H9 (cell line): ENCODE results near the gene NCS1. TPM values are rescaled to one million over a fixed set of nuclear protein-coding genes. Genes with fewer than 3 reads are reported as not detected.

ENCODE experiments used
- DNase-seq: peaks from one replicate; pipeline ENCODE4 v3.0.0-alpha.2; 2017
- H2AFZ ChIP-seq: one replicate; pipeline ENCODE4 v1.6.1; 2013; ENCODE audit warnings: mild to moderate bottlenecking, low read length, control low read depth, moderate library complexity
- H2AK5ac ChIP-seq: 2 replicates; pipeline ENCODE4 v1.6.1; 2013; ENCODE audit warnings: low read length, control low read depth, mixed read lengths; ENCODE audit not compliant: insufficient read length
- H2BK120ac ChIP-seq: one replicate; pipeline ENCODE4 v1.6.1; 2013; ENCODE audit warnings: low read depth, mild to moderate bottlenecking, low read length, control low read depth, inconsistent platforms; ENCODE audit not compliant: poor library complexity, severe bottlenecking
- H2BK12ac ChIP-seq: 2 replicates; pipeline ENCODE4 v1.6.1; 2013; ENCODE audit warnings: low read length, control low read depth, mixed read lengths, low read depth; ENCODE audit not compliant: insufficient read length
- H2BK15ac ChIP-seq: 2 replicates; pipeline ENCODE4 v1.6.1; 2013; ENCODE audit warnings: low read depth, low read length, control low read depth
- H2BK20ac ChIP-seq: one replicate; pipeline ENCODE4 v1.6.1; 2013; ENCODE audit warnings: low read depth, mild to moderate bottlenecking, low read length, control low read depth, inconsistent platforms; ENCODE audit not compliant: poor library complexity, severe bottlenecking
- H2BK5ac ChIP-seq: 2 replicates; pipeline ENCODE4 v1.6.1; 2013; ENCODE audit warnings: low read length, control low read depth, mixed read lengths; ENCODE audit not compliant: insufficient read length
- H3K14ac ChIP-seq: 2 replicates; pipeline ENCODE4 v1.6.1; 2013; ENCODE audit warnings: low read length, control low read depth; ENCODE audit not compliant: insufficient read depth
- H3K18ac ChIP-seq: 2 replicates; pipeline ENCODE4 v1.6.1; 2013; ENCODE audit warnings: low read depth, mild to moderate bottlenecking, mixed read lengths, low read length, control low read depth; ENCODE audit not compliant: insufficient read length
- H3K23ac ChIP-seq: 2 replicates; pipeline ENCODE4 v1.6.1; 2013; ENCODE audit warnings: low read length, control low read depth, mixed read lengths, low read depth; ENCODE audit not compliant: insufficient read length
- H3K23me2 ChIP-seq: 2 replicates; pipeline ENCODE4 v1.6.1; 2013; ENCODE audit warnings: low read depth, mild to moderate bottlenecking, mixed read lengths, low read length, control low read depth; ENCODE audit not compliant: insufficient read length, poor library complexity, severe bottlenecking
- H3K27ac ChIP-seq: 2 replicates; pipeline ENCODE4 v1.5.1; 2013; ENCODE audit warnings: low read length, control low read depth, mixed read lengths, low read depth; ENCODE audit not compliant: insufficient read length
- H3K27me3 ChIP-seq: 2 replicates; pipeline ENCODE4 v1.6.1; 2013; ENCODE audit warnings: low read length, control low read depth, inconsistent platforms; ENCODE audit not compliant: insufficient read depth
- H3K4ac ChIP-seq: 2 replicates; pipeline ENCODE4 v1.6.1; 2013; ENCODE audit warnings: low read depth, mild to moderate bottlenecking, control low read depth, inconsistent platforms, low read length, moderate library complexity
- H3K4me1 ChIP-seq: 2 replicates; pipeline ENCODE4 v1.6.1; 2013; ENCODE audit warnings: low read length, control low read depth, inconsistent platforms; ENCODE audit not compliant: insufficient read depth
- H3K4me2 ChIP-seq: 2 replicates; pipeline ENCODE4 v1.6.1; 2013; ENCODE audit warnings: low read length, control low read depth, mixed read lengths; ENCODE audit not compliant: insufficient read length, insufficient read depth
- H3K56ac ChIP-seq: 2 replicates; pipeline ENCODE4 v1.6.1; 2013; ENCODE audit warnings: low read depth, mild to moderate bottlenecking, mixed read lengths, low read length, control low read depth; ENCODE audit not compliant: insufficient read length
- H3K79me1 ChIP-seq: 2 replicates; pipeline ENCODE4 v1.6.1; 2013; ENCODE audit warnings: low read depth, mild to moderate bottlenecking, moderate library complexity, low read length, control low read depth, inconsistent platforms; ENCODE audit not compliant: insufficient read depth, poor library complexity, severe bottlenecking
- H3K79me2 ChIP-seq: 2 replicates; pipeline ENCODE4 v1.6.1; 2013; ENCODE audit warnings: low read length, control low read depth, inconsistent platforms; ENCODE audit not compliant: insufficient read depth
- H3K9ac ChIP-seq: 2 replicates; pipeline ENCODE4 v1.6.1; 2013; ENCODE audit warnings: low read length, control low read depth, mixed read lengths; ENCODE audit not compliant: insufficient read length; ENCODE audit errors: extremely low read depth
- H3K9me3 ChIP-seq: one replicate; pipeline ENCODE4 v1.6.1; 2013; ENCODE audit warnings: low read depth, low read length, inconsistent platforms; ENCODE audit not compliant: control insufficient read depth
- H3T11ph ChIP-seq: one replicate; pipeline ENCODE4 v1.6.1; 2013; ENCODE audit warnings: mild to moderate bottlenecking, low read length, control low read depth, inconsistent platforms
- H4K20me1 ChIP-seq: one replicate; pipeline ENCODE4 v1.6.1; 2013; ENCODE audit not compliant: control insufficient read depth, insufficient read length, insufficient read depth
- H4K5ac ChIP-seq: 2 replicates; pipeline ENCODE4 v1.6.1; 2013; ENCODE audit warnings: low read depth, mild to moderate bottlenecking, mixed read lengths, low read length, control low read depth; ENCODE audit not compliant: insufficient read length
- H4K8ac ChIP-seq: replicated peaks from 2 replicates; pipeline ENCODE4 v1.6.1; 2013; ENCODE audit warnings: low read length, control low read depth, mixed read lengths, low read depth; ENCODE audit not compliant: insufficient read length
- H4K91ac ChIP-seq: 2 replicates; pipeline ENCODE4 v1.6.1; 2013; ENCODE audit warnings: low read depth, mild to moderate bottlenecking, moderate library complexity, mixed read lengths, low read length, control low read depth; ENCODE audit not compliant: insufficient read length
- H3K27ac Mint-ChIP-seq, 3 experiments: 2 replicates in 2 of 3; 3 replicates in 1 of 3; pipeline ENCODE4 v1.8.0; 2020 to 2021; ENCODE audit warnings: mixed read lengths in 3 of 3, mild to moderate bottlenecking in 1 of 3, moderate library complexity in 1 of 3
- H3K27me3 Mint-ChIP-seq: 2 replicates; pipeline ENCODE4 v1.8.0; 2021; ENCODE audit warnings: low read depth, mild to moderate bottlenecking, moderate library complexity, mixed read lengths
- H3K36me3 Mint-ChIP-seq, 3 experiments: 2 replicates in 2 of 3; 3 replicates in 1 of 3; pipeline ENCODE4 v1.8.0; 2020 to 2021; ENCODE audit warnings: low read depth in 3 of 3, mixed read lengths in 3 of 3; ENCODE audit not compliant: insufficient read depth in 1 of 3
- H3K4me1 Mint-ChIP-seq, 2 experiments: 2 replicates each; pipeline ENCODE4 v1.8.0; 2020; ENCODE audit warnings: mixed read lengths in 2 of 2
- H3K4me3 Mint-ChIP-seq, 2 experiments: 2 replicates in 1 of 2; 3 replicates in 1 of 2; pipeline ENCODE4 v1.8.0; 2020 to 2021; ENCODE audit warnings: mild to moderate bottlenecking in 2 of 2, mixed read lengths in 2 of 2, moderate library complexity in 1 of 2
- H3K9me3 Mint-ChIP-seq, 2 experiments: 2 replicates in 1 of 2; 3 replicates in 1 of 2; pipeline ENCODE4 v1.8.0; 2020; ENCODE audit warnings: mild to moderate bottlenecking in 2 of 2, mixed read lengths in 2 of 2, moderate library complexity in 1 of 2
- WGBS: extraction: QIAGEN DNeasy Blood & Tissue Kit; methylation state at CpG from one replicate; pipeline ENCODE4 v1.1.7; 2013; ENCODE audit warnings: missing lambda C conversion rate, low lambda C conversion rate, mixed read lengths; ENCODE audit not compliant: insufficient read length; ENCODE audit errors: extremely low coverage; 5-methylcytosine and 5-hydroxymethylcytosine counted together
- total RNA-seq: library from RNA; stranded (reverse); gene quantifications from 2 replicates; pipeline ENCODE4 v1.2.1, GENCODE V29; 2021
- TF ChIP-seq, protein P1 (sequence below): fragments of 200-600 bp; sonication (generic); conservative IDR thresholded peaks from 3 replicates; pipeline ENCODE4 v1.8.0; 2021; ENCODE audit warnings: antibody characterized with exemption, mild to moderate bottlenecking

NCS1 gene
- total RNA-seq, 1 experiment from 2014 or later = 38.1 TPM

DNA sequence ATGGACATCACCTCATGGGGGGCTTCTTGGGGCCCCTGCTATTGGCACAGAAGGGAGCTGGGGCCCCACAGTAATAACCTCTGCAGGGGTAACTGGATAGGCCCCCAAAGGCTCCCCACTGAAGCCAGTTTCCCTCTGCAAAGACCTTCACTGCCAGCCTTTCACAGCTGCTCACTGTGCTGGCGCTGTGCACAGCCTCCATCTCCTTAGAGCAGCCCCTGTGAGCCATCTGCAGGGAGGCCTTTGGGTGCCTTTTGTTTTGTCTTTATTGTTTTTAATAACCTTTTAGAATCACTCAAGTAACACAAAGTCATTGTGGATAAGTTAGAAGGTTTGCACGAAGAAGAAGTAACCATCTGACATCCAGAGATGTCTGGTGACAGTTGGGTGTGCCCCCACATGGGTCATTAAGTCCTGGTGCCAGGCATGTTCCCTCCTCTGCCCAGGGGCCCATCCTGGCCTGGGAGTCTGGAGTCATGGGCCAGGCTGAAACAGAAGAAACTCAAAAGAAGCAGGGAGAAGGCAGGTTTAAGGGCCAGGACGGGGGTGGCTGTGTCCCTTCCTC is 42.7 kb downstream of the NCS1 start:
- Mint-ChIP-seq H3K4me1 (peaks cover 31 to 49% of the 10 kb centered on the region in 2 experiments), H3K9me3 (no peaks in the 10 kb centered on the region), H3K27ac (peak overlapping the region in 2 of 3 experiments; percentile 68 to 93; a peak in 2 of 7 replicates), H3K4me3 (no peak overlapping the region), H3K36me3 (peaks cover 3 to 12% (median 8%) of the 10 kb centered on the region in 3 experiments; a peak in 6 of 7 replicates), H3K27me3 (no peaks in the 10 kb centered on the region)
- Histone ChIP-seq H2AK5ac (no peak overlapping the region), H3K9ac (no peak overlapping the region), H3K27ac (no peak overlapping the region), H3K14ac (no peak overlapping the region), H3K18ac (no peak overlapping the region), H3T11ph (no peak overlapping the region), H4K5ac (no peak overlapping the region), H2BK12ac (no peak overlapping the region), H3K56ac (no peak overlapping the region), H3K4me1 (no peaks in the 10 kb centered on the region; the same call in 1 of the 2 replicates), H2BK120ac (no peak overlapping the region), H4K91ac (no peak overlapping the region), H3K27me3 (no peaks in the 10 kb centered on the region), H3K4ac (no peak overlapping the region), H2AFZ (no peak overlapping the region), H4K20me1 (no peaks in the 10 kb centered on the region), H3K9me3 (no peaks in the 10 kb centered on the region), H2BK20ac (no peak overlapping the region), H3K23ac (no peak overlapping the region), H3K4me2 (no peak overlapping the region), H3K79me2 (no peaks in the 10 kb centered on the region), H4K8ac (no peak overlapping the region), H3K23me2 (no peaks in the 10 kb centered on the region), H2BK5ac (no peak overlapping the region), H2BK15ac (no peak overlapping the region), H3K79me1 (no peaks in the 10 kb centered on the region)
- no CpG with 5 or more reads among the region's 3 CpGs for WGBS
- no peak for DNase-seq
- TF ChIP-seq, protein P1, sequence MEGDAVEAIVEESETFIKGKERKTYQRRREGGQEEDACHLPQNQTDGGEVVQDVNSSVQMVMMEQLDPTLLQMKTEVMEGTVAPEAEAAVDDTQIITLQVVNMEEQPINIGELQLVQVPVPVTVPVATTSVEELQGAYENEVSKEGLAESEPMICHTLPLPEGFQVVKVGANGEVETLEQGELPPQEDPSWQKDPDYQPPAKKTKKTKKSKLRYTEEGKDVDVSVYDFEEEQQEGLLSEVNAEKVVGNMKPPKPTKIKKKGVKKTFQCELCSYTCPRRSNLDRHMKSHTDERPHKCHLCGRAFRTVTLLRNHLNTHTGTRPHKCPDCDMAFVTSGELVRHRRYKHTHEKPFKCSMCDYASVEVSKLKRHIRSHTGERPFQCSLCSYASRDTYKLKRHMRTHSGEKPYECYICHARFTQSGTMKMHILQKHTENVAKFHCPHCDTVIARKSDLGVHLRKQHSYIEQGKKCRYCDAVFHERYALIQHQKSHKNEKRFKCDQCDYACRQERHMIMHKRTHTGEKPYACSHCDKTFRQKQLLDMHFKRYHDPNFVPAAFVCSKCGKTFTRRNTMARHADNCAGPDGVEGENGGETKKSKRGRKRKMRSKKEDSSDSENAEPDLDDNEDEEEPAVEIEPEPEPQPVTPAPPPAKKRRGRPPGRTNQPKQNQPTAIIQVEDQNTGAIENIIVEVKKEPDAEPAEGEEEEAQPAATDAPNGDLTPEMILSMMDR = no peak
